ENCODE results near the gene HOOK2.

- TF ChIP-seq CTCF (conservative IDR thresholded peaks at IDR 0.05; ENCODE audit: low read length) (no peak), EZH2phosphoT487 (IDR thresholded peaks at IDR 0.05; ENCODE audit: borderline replicate concordance) (no peak)
Observed at GRCh38 chr19:12769689-12770088, 5.7 kb downstream of the HOOK2 start.
